Measurements from ENCODE around the gene FCRL1. TPM values are rescaled to one million over a fixed set of nuclear protein-coding genes. Genes with fewer than 3 reads are reported as not detected.

The FCRL1 gene
- total and polyA plus RNA-seq, 2 of the 8 experiments (the other 6 are each of a cell fraction or from before 2014, with no cell fraction given): not detected

- Histone ChIP-seq H2AFZ (ENCODE audit: low read length) (no peak overlapping the region), H3K23me2 (ENCODE audit: low read depth, low read length) (no peaks in the 10 kb centered on the region), H3K4me1 (replicated peaks in 1 of 4; ENCODE audit: control insufficient read depth in 3 of 4, insufficient read depth in 4 of 4, low read length in 3 of 4) (no peaks in the 10 kb centered on the region), H3K27me3 (replicated peaks in 1 of 4; ENCODE audit: control insufficient read depth in 3 of 4, extremely low read depth in 1 of 4, insufficient read depth in 3 of 4, low read length in 3 of 4) (no peaks in the 10 kb centered on the region), H3K79me2 (ENCODE audit: control insufficient read depth in 1 of 2, insufficient read depth in 2 of 2, low read length in 2 of 2) (no peaks in the 10 kb centered on the region), H3K56ac (replicated peaks; ENCODE audit: insufficient read length, low read depth, low read length) (no peak overlapping the region), H4K20me1 (replicated peaks in 1 of 2; ENCODE audit: control insufficient read depth in 1 of 2, insufficient read depth in 2 of 2, low read length in 2 of 2) (no peaks in the 10 kb centered on the region), H3K4me3 (ENCODE audit: extremely low read depth in 1 of 4, insufficient read depth in 2 of 4, low read depth in 3 of 4, low read length in 4 of 4) (no peak overlapping the region), H2BK15ac (ENCODE audit: low read length) (no peak overlapping the region), H2BK12ac (ENCODE audit: low read depth, low read length) (no peak overlapping the region), H3K79me1 (ENCODE audit: low read depth, low read length) (no peaks in the 10 kb centered on the region), H3K9ac (replicated peaks in 1 of 4; ENCODE audit: extremely low read depth in 1 of 4, low read depth in 3 of 4, low read length in 3 of 4) (no peak overlapping the region), H2BK5ac (ENCODE audit: low read depth, low read length) (no peak overlapping the region), H2BK120ac (replicated peaks; ENCODE audit: low read depth, low read length) (no peak overlapping the region), H3K36me3 (ENCODE audit: control insufficient read depth in 2 of 4, insufficient read depth in 4 of 4, low read length in 3 of 4) (no peaks in the 10 kb centered on the region), H4K5ac (ENCODE audit: insufficient read length, low read depth, low read length) (no peak overlapping the region), H4K8ac (ENCODE audit: extremely low read depth, insufficient read depth, low read length) (no peak overlapping the region), H3K9me3 (ENCODE audit: insufficient read depth in 2 of 2, low read depth in 1 of 2, low read length in 1 of 2) (no peaks in the 10 kb centered on the region), H3K4me2 (ENCODE audit: insufficient read depth in 1 of 2, low read depth in 2 of 2, low read length in 2 of 2) (no peak overlapping the region), H3K4ac (replicated peaks; ENCODE audit: insufficient read length, low read depth, low read length) (no peak overlapping the region), H2BK20ac (ENCODE audit: low read length) (no peak overlapping the region), H2AK5ac (ENCODE audit: low read depth, low read length) (no peak overlapping the region), H3K23ac (ENCODE audit: insufficient read length) (no peak overlapping the region), H3K14ac (ENCODE audit: insufficient read length) (no peak overlapping the region), H3K18ac (ENCODE audit: extremely low read depth, low read length) (no peak overlapping the region), H3K27ac (ENCODE audit: low read depth, low read length) (no peak overlapping the region), H4K91ac (replicated peaks; ENCODE audit: insufficient read length, low read length) (no peak overlapping the region)
- CTCF ChIA-PET (ENCODE audit: partially characterized antibody): interaction anchor here (1.2 kb wide), 1 partner anchor 10 kb away, joined by 5 read pairs; no protein-coding TSS in a partner anchor
- DNase-seq (ENCODE audit: low read depth in 1 of 2, low spot score in 2 of 2) (no peak), FAIRE-seq (no peak)
- WGBS, 2 experiments (ENCODE audit: extremely low coverage in 1 of 2, insufficient coverage in 1 of 2, insufficient read length in 1 of 2, insufficient replicate concordance in 2 of 2, low coverage in 1 of 2, low lambda C conversion rate in 2 of 2, missing lambda C conversion rate in 1 of 2): 92 to 100% methylated on average over 1 to 2 of the region's 2 CpGs
- POLR2A ChIA-PET (ENCODE audit: partially characterized antibody): no interaction called here
- TF ChIP-seq, protein P1, sequence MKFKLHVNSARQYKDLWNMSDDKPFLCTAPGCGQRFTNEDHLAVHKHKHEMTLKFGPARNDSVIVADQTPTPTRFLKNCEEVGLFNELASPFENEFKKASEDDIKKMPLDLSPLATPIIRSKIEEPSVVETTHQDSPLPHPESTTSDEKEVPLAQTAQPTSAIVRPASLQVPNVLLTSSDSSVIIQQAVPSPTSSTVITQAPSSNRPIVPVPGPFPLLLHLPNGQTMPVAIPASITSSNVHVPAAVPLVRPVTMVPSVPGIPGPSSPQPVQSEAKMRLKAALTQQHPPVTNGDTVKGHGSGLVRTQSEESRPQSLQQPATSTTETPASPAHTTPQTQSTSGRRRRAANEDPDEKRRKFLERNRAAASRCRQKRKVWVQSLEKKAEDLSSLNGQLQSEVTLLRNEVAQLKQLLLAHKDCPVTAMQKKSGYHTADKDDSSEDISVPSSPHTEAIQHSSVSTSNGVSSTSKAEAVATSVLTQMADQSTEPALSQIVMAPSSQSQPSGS (IDR thresholded peaks at IDR 0.05; ENCODE audit: low read length): no peak
- TF ChIP-seq MAFK (IDR thresholded peaks at IDR 0.05; ENCODE audit: low read depth, low read length): no peak
- no peak for TF ChIP-seq SIN3A (conservative IDR thresholded peaks at IDR 0.05 in 1 of 2, IDR thresholded peaks at IDR 0.05 in 1 of 2; ENCODE audit: low read depth in 1 of 2, low read length in 2 of 2)
- TF ChIP-seq SP1 (IDR thresholded peaks at IDR 0.05; ENCODE audit: low read depth, low read length): no peak
- no peak for TF ChIP-seq BCL11A (IDR thresholded peaks at IDR 0.05; ENCODE audit: low read depth in 2 of 2, low read length in 2 of 2)
- no peak for TF ChIP-seq KDM5A (IDR thresholded peaks at IDR 0.05; ENCODE audit: low read length)
- TF ChIP-seq RBBP5 (IDR thresholded peaks at IDR 0.05; ENCODE audit: borderline replicate concordance, low read depth, low read length): no peak
- TF ChIP-seq NRF1 (IDR thresholded peaks at IDR 0.05; ENCODE audit: low read depth, low read length): no peak
- no peak for TF ChIP-seq SRF (IDR thresholded peaks at IDR 0.05; ENCODE audit: low read depth, low read length)
- no peak for TF ChIP-seq CHD2 (IDR thresholded peaks at IDR 0.05; ENCODE audit: low read length)
- no peak for TF ChIP-seq GABPA (IDR thresholded peaks at IDR 0.05; ENCODE audit: borderline replicate concordance, insufficient read depth, low read length)
- no peak for TF ChIP-seq CBX8 (IDR thresholded peaks at IDR 0.05; ENCODE audit: borderline replicate concordance, low read depth, low read length)
- no peak for TF ChIP-seq EGR1 (IDR thresholded peaks at IDR 0.05; ENCODE audit: borderline replicate concordance, low read depth, low read length)
- TF ChIP-seq TBP (IDR thresholded peaks at IDR 0.05; ENCODE audit: low read depth, low read length): no peak
Measured at GRCh38 chr1:157856538-157856937, 36.6 kb upstream of the FCRL1 start.

Measured in H1 (cell line).